Stimulated activated CD4-positive, alpha-beta T cell treated with anti-CD3 and anti-CD28 coated beads, Interleukin-1b, Interleukin-23, amount 100 ng/mL, for 4 hours (primary cell): ENCODE data around the gene ACBD6.

Experiments used
- DNase-seq, 2 donors: peaks; one replicate each; pipeline ENCODE4 v3.0.0-alpha.2; 2020; ENCODE audit warnings: low read depth in 2 of 2

The ACBD6 gene

GRCh38 chr1:180370597-180370996 lies 131.8 kb downstream of the ACBD6 start:
- DNase-seq, result no peak

DNA sequence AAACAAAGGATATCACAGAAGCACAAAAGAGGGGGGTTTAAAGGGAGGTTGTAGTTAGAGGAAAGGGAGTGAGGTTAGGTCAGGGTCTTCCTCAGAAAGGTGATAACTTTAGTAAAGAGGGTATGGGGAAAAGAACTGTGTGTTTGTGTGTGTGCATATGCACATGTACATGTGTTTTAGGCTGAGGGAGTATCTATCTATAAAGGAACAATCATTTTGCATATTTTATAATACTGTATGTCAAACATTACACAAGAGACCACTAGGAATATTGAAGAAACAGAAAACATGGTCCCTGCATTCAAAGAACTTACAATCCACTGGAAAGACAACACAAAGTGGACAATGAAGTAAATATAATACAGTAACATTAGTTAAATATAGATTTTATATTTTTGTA lies 132.2 kb downstream of the ACBD6 start:
- no peak for DNase-seq

DNA sequence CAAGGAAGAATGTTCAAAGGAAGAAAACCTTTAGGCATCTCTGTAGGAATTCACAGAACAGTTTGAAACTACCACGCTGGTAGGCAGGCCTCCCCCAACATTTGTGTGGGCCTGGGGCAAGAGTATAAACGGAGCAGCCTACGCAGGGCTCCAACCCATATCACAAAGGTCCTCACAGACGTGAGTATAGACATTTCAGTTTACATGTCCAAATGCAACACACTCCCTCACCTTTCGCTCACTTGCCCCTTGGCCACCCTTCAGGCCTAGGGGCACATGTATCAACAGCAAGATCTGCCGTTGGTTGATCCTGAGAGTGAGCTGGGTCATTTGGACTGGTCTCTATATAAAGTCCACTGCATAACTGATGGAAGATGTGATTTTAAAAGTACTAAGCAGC lies 133.3 kb downstream of the ACBD6 start:
- DNase-seq, result no peak

DNA sequence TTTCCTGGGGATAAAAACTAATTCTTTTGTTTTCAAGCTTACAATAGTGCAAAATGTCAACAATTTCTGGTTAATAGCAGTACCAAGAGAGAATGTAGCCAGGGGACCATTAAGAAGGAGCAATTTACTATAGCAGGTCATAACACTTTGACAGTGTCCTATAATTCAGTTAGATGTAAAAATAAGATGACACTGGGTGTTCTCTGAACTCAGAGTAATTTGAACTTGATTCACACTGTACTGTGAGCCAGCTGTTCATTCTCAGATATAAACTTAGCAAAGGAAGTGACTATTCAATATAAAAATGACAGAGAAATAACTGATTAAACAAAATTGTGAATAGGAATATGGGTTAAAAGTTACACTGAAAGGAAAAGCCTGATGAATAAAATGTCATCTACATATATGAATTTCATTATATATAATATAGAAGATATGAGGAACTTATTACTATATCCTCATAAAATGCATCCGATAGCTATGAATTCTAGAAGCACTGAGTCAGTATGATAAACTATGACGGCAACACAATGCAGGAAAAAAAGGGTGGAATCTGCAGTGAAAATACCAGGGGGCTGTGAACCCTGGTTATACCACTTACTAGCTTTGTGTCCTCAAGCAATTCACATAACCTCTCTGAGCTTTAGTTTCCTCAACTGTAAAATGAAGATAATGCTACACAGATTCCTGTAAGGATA lies 135.9 kb downstream of the ACBD6 start:
- no peak for DNase-seq

- DNase-seq, result no peak
Observed at GRCh38 chr1:180365039-180365438, 137.3 kb downstream of the ACBD6 start.

GRCh38 chr1:180363246-180363995 lies 139.0 kb downstream of the ACBD6 start:
- no peak for DNase-seq

DNA sequence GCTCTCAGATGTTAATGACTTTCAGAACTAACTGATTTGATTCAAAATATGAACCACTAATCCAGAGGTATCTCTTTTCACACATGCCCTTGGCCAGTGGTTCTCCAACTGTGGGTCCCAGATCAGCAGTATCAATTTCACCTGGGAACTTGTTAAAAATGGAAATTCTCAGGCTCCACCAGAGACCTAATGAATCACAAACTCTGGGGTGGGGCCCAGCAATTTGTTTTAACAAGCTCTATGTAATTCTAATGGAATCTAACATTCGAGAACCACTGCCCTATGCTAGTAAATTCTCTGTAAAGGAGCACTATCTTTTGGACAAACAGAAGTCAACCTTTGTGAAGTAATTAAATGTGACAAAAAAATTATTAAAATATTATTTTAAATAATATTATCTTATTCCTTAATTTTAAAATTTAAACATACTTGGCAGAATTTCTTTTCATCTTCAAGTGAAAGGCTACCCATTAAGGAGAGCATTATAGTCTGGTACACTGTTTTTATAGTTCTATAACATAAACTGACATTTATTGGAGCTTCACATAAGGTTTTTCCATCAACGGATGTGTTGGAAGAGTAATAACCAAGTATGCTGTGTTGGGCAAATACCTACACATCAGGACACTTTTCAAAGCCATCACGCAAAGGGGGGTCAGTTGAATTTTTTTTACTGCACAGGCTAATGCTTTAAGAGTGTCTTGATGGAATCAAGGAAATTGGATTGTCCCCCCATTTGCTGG lies 141.9 kb downstream of the ACBD6 start:
- no peak for DNase-seq

DNA sequence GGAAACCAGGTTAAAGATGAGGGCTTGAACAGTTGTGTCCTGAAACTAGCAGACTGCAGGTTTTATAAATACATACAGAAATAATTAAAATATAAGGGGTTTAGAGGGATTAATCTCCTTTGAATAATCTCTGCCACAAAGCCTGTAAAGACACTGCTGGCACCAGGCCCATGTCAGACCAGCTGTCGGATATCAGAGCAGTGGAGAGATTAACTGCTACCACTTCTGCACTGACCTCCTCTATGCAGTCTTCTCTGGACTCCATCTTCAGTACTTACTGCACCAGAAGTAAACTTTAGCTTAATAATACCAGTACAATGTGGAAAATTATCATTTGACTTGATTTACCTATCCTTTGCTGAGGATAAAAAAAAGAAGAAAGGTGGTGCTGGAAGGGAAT lies 143.7 kb downstream of the ACBD6 start:
- no peak for DNase-seq

- DNase-seq, result no peak
Observed at GRCh38 chr1:180353945-180354344, 148.4 kb downstream of the ACBD6 start.

DNA sequence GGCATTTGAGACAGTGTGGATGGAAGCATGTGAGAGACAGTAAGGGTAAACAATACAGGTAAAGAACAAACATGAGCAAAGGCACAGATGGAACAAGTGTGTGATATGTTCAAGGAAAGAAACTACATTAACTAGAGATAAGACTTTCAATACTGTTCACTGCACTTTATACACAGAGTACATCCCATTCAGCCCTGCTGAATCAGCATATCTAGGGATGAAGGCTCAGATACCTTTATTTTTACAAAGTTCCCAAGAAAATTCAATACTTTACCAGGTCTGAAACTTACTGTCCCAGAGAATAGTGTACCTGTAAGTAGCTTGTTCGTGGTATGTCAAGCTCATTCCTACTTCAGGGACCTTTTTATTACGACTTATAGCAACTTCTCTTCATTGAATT lies 149.8 kb downstream of the ACBD6 start:
- no peak for DNase-seq

- DNase-seq, result no peak
Observed at GRCh38 chr1:180352021-180352420, 150.4 kb downstream of the ACBD6 start.

DNA sequence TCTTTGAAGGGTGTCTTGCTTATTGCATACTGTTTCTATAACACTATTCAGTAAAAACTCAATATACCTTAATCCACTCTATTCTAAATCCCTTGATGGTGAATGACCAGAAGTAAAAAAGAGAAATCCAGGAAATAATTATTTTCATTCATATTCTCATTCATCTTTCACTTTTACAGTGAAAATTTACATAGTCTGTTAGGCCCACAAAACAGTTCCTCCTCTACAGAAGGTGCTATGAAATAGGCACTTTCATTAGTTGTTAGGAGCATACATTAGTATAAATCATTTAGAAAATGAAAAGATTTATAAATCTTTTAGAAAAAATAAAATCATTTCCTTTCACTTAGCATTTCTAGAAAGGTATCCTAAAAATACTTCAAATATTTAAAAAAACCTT lies 157.2 kb downstream of the ACBD6 start:
- DNase-seq, result no peak

GRCh38 chr1:180343921-180344769 lies 158.2 kb downstream of the ACBD6 start:
- no peak for DNase-seq

DNA sequence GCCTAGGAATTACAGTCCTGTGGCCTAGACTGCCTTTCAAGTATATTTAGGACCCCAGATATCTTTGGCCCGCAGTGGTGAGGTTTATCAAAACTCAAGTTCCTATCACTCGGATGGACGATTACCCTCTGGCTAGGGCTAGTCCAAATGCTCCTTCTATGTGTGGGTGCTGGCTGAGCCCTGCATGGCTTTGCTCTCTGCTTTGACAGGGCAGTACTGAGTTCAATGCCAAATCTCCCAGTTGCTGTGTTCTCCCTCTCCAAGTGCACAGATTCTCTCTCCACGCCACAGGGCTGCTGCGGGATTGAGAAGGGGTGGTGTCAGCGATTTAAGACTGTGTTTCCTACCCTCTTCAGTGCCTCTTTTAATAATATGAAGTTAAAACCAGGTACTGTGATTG lies 175.3 kb downstream of the ACBD6 start:
- DNase-seq, result no peak

DNA sequence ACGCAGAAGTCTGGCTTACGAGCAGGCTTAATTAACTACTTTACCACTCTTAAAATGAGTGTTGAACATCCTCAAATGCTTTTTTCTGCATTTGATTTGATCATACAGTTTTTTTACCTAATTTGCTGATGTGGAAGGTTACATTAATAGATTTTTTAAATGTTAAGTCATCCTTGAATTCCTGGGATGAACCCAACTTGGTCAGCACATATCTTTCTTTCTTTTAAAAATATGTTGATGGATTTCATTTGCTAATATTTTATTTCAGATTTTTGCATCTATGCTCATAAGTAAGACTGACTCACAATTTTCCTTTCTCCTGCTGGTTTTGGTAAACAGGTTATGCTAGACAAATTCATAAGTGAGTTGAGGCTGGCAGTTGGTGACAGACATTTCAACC lies 189.5 kb downstream of the ACBD6 start:
- DNase-seq, result no peak

GRCh38 chr1:180311011-180311730 lies 191.2 kb downstream of the ACBD6 start:
- no peak for DNase-seq

DNA sequence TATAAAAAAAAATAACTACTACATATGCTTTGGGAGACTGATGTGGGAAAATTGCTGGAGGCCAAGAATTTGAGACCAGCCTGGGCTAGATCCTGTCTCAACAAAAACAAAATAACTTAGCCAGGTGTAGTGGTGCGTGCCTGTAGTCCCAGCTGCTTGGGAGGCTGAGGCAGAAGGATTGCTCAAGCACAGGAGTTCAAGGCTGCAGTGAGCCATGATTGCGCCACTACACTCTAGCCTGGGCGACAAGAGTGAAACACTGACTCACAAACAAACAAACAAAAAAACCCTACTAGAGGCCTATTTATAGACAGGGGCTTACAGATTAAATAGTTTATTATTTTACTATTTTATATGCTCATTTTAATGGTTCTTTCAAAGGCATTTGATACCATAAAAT lies 192.3 kb downstream of the ACBD6 start:
- DNase-seq, result no peak

- no peak for DNase-seq
Observed at GRCh38 chr1:180309338-180309737, 193.0 kb downstream of the ACBD6 start.

DNA sequence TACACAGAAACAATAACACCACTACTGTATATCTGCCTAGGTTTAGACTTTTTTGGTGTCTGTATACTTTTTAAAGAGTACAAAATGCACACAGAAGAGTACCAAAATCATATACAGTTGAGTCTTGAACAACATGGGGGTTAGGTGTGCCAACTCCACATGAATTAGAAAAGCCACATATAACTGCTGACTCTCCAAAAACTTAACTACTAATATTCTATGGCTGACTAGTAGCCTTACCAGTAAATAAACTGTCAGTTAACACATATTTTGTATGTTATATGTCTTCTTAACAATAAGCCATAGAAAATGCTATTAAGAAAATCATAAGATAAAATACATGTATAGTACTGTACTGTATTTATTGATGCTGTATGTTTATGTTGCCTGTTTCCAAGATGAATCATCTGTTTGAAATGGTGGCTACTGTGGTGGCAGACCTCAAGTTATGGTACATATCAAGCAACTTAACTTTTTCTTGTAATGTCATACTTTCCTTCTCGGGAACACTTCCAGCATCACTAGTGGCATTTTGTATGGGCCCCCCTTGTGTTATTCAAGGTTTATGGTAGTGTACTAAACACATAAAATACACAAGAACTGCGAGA lies 201.1 kb downstream of the ACBD6 start:
- DNase-seq, result no peak

GRCh38 chr1:180299479-180300221 lies 202.7 kb downstream of the ACBD6 start:
- DNase-seq, result no peak
